ENCODE results near the gene CFAP69. TPM values are rescaled to one million over a fixed set of nuclear protein-coding genes. Genes with fewer than 3 reads are reported as not detected.

The CFAP69 gene
- polyA plus RNA-seq, 1 donor from 2014 or later: 6.2 TPM

- TF ChIP-seq POLR2AphosphoS5 (IDR thresholded peaks at IDR 0.05): no peak
- TF ChIP-seq EP300 (conservative IDR thresholded peaks at IDR 0.05; ENCODE audit: poor library complexity, severe bottlenecking): no peak
- no peak for TF ChIP-seq EZH2 (IDR thresholded peaks at IDR 0.05; ENCODE audit: borderline replicate concordance, insufficient read depth, low read length, poor library complexity, severe bottlenecking)
- no peak for TF ChIP-seq MXI1 (conservative IDR thresholded peaks at IDR 0.05; ENCODE audit: poor library complexity, severe bottlenecking)
- no peak for TF ChIP-seq TAF1 (IDR thresholded peaks at IDR 0.05; ENCODE audit: low read depth)
- TF ChIP-seq REST (IDR thresholded peaks at IDR 0.05; ENCODE audit: borderline replicate concordance): no peak
- no peak for TF ChIP-seq SMC3 (conservative IDR thresholded peaks at IDR 0.05; ENCODE audit: poor library complexity)
- Histone ChIP-seq H3K9ac (ENCODE audit: low read length) (no peak overlapping the region), H3K27ac (ENCODE audit: low read length) (no peak overlapping the region), H4K20me1 (ENCODE audit: insufficient read depth) (no peaks in the 10 kb centered on the region), H3F3A (ENCODE audit: insufficient read depth, low read length, poor library complexity, severe bottlenecking) (no peaks in the 10 kb centered on the region), H3K27me3 (ENCODE audit: insufficient read depth, low read depth, low read length) (no peaks in the 10 kb centered on the region), H2AFZ (ENCODE audit: low read depth, low read length) (no peak overlapping the region), H3K36me3 (ENCODE audit: insufficient read depth, low read length) (no peaks in the 10 kb centered on the region), H3K4me3 (ENCODE audit: low read length) (no peak overlapping the region), H3K4me2 (ENCODE audit: low read length) (no peak overlapping the region), H3K9me3 (ENCODE audit: low read length) (no peaks in the 10 kb centered on the region), H3K9me2 (ENCODE audit: insufficient read depth, low read length) (no peaks in the 10 kb centered on the region), H3K79me2 (replicated peaks; ENCODE audit: insufficient read depth, low read length) (no peaks in the 10 kb centered on the region)
Observed at GRCh38 chr7:90224195-90224594, 20.8 kb upstream of the CFAP69 start.

- H3K27me3 ChIP-seq (ENCODE audit: insufficient read depth, low read depth, low read length): no peaks in the 10 kb centered on the region
- H3K4me2 ChIP-seq (ENCODE audit: low read length): no peak overlapping the region
- H3K4me3 ChIP-seq (ENCODE audit: low read length): no peak overlapping the region
Observed at GRCh38 chr7:90225181-90225580, 19.8 kb upstream of the CFAP69 start.

GRCh38 chr7:90225601-90226000 is 19.4 kb upstream of the CFAP69 start:
- no peak overlapping the region for H3K4me2 ChIP-seq (ENCODE audit: low read length)
- H3K36me3 ChIP-seq (ENCODE audit: insufficient read depth, low read length): no peaks in the 10 kb centered on the region
- no peak overlapping the region for H3K9ac ChIP-seq (ENCODE audit: low read length)
- H4K20me1 ChIP-seq (ENCODE audit: insufficient read depth): no peaks in the 10 kb centered on the region
- no peaks in the 10 kb centered on the region for H3K9me2 ChIP-seq (ENCODE audit: insufficient read depth, low read length)
- no peak overlapping the region for H3K27ac ChIP-seq (ENCODE audit: low read length)
- TF ChIP-seq POLR2AphosphoS5 (IDR thresholded peaks at IDR 0.05) (no peak), EZH2 (IDR thresholded peaks at IDR 0.05; ENCODE audit: borderline replicate concordance, insufficient read depth, low read length, poor library complexity, severe bottlenecking) (no peak), SMC3 (conservative IDR thresholded peaks at IDR 0.05; ENCODE audit: poor library complexity) (no peak), CTCF (IDR thresholded peaks at IDR 0.05; ENCODE audit: poor library complexity, severe bottlenecking) (no peak), EP300 (conservative IDR thresholded peaks at IDR 0.05; ENCODE audit: poor library complexity, severe bottlenecking) (no peak), RAD21 (conservative IDR thresholded peaks at IDR 0.05) (no peak), MXI1 (conservative IDR thresholded peaks at IDR 0.05; ENCODE audit: poor library complexity, severe bottlenecking) (no peak), TAF1 (IDR thresholded peaks at IDR 0.05; ENCODE audit: low read depth) (no peak), REST (IDR thresholded peaks at IDR 0.05; ENCODE audit: borderline replicate concordance) (no peak)
- H3K9me3 ChIP-seq (ENCODE audit: low read length): no peaks in the 10 kb centered on the region
- no peak overlapping the region for H3K4me3 ChIP-seq (ENCODE audit: low read length)
- H3K27me3 ChIP-seq (ENCODE audit: insufficient read depth, low read depth, low read length): no peaks in the 10 kb centered on the region
- no peak overlapping the region for H2AFZ ChIP-seq (ENCODE audit: low read depth, low read length)
- H3F3A ChIP-seq (ENCODE audit: insufficient read depth, low read length, poor library complexity, severe bottlenecking): no peaks in the 10 kb centered on the region
- no peaks in the 10 kb centered on the region for H3K79me2 ChIP-seq (replicated peaks; ENCODE audit: insufficient read depth, low read length)

More at GRCh38 chr7:90225181-90225580, 19.8 kb upstream of the CFAP69 start:
- Histone ChIP-seq H3K79me2 (replicated peaks; ENCODE audit: insufficient read depth, low read length) (no peaks in the 10 kb centered on the region), H3K36me3 (ENCODE audit: insufficient read depth, low read length) (no peaks in the 10 kb centered on the region), H3K9me2 (ENCODE audit: insufficient read depth, low read length) (no peaks in the 10 kb centered on the region), H4K20me1 (ENCODE audit: insufficient read depth) (no peaks in the 10 kb centered on the region), H3K9me3 (ENCODE audit: low read length) (no peaks in the 10 kb centered on the region), H2AFZ (ENCODE audit: low read depth, low read length) (no peak overlapping the region), H3K9ac (ENCODE audit: low read length) (no peak overlapping the region), H3F3A (ENCODE audit: insufficient read depth, low read length, poor library complexity, severe bottlenecking) (no peaks in the 10 kb centered on the region), H3K27ac (ENCODE audit: low read length) (no peak overlapping the region)
- no peak for TF ChIP-seq EZH2 (IDR thresholded peaks at IDR 0.05; ENCODE audit: borderline replicate concordance, insufficient read depth, low read length, poor library complexity, severe bottlenecking)
- TF ChIP-seq EP300 (conservative IDR thresholded peaks at IDR 0.05; ENCODE audit: poor library complexity, severe bottlenecking): no peak
